SK-N-SH treated with all-trans-retinoic acid at 6 μM for 48 hours (cell line): ENCODE measurements around the gene RAC2.

Experiments used
- ATAC-seq: fragments of 200-7000 bp; cut with Tn5 transposase; 3 replicates; pipeline ENCODE4 v1.9.1; 2020; ENCODE audit warnings: mild to moderate bottlenecking, moderate library complexity
- BACH2 ChIP-seq: fragments of 250-450 bp; sonication (Bioruptor Pico); IDR thresholded peaks from 2 replicates; pipeline ENCODE4 v1.9.0; 2021; ENCODE audit warnings: mild to moderate bottlenecking, borderline replicate concordance
- CSDC2 ChIP-seq: fragments of 250-450 bp; sonication (Bioruptor Pico); IDR thresholded peaks from 2 replicates; pipeline ENCODE4 v1.5.0; 2020; ENCODE audit warnings: mild to moderate bottlenecking, moderate library complexity
- ESRRG ChIP-seq: fragments of 250-450 bp; sonication (Bioruptor Pico); IDR thresholded peaks from 2 replicates; pipeline ENCODE4 v1.6.1; 2021; ENCODE audit warnings: mild to moderate bottlenecking
- GLIS3 ChIP-seq: fragments of 250-450 bp; sonication (Bioruptor Pico); IDR thresholded peaks from 2 replicates; pipeline ENCODE4 v1.5.0; 2020; ENCODE audit warnings: mild to moderate bottlenecking, moderate library complexity
- ISL1 ChIP-seq: fragments of 250-450 bp; sonication (Bioruptor Pico); IDR thresholded peaks from 2 replicates; pipeline ENCODE4 v2.1.2; 2022; ENCODE audit warnings: mild to moderate bottlenecking, moderate library complexity
- OSR1 ChIP-seq: fragments of 250-450 bp; sonication (Bioruptor Pico); IDR thresholded peaks from 2 replicates; pipeline ENCODE4 v1.8.0; 2022; ENCODE audit warnings: moderate library complexity, mild to moderate bottlenecking, inconsistent platforms
- RARB ChIP-seq: fragments of 250-450 bp; sonication (Bioruptor Pico); IDR thresholded peaks from 2 replicates; pipeline ENCODE4 v1.8.0; 2021; ENCODE audit warnings: mild to moderate bottlenecking, moderate library complexity
- SNAI2 ChIP-seq: fragments of 250-450 bp; sonication (Bioruptor Pico); IDR thresholded peaks from 2 replicates; pipeline ENCODE4 v1.5.0; 2020; ENCODE audit warnings: mild to moderate bottlenecking, moderate library complexity
- TCF4 ChIP-seq: fragments of 250-450 bp; sonication (Bioruptor Pico); IDR thresholded peaks from 2 replicates; pipeline ENCODE4 v1.8.0; 2021; ENCODE audit warnings: mild to moderate bottlenecking, moderate library complexity, borderline replicate concordance
- TOX ChIP-seq: fragments of 250-450 bp; sonication (Bioruptor Pico); IDR thresholded peaks from 2 replicates; pipeline ENCODE4 v1.8.0; 2021; ENCODE audit warnings: mild to moderate bottlenecking, moderate library complexity, borderline replicate concordance
- TSHZ2 ChIP-seq: fragments of 250-450 bp; sonication (Bioruptor Pico); IDR thresholded peaks from 2 replicates; pipeline ENCODE4 v1.5.0; 2020; ENCODE audit warnings: mild to moderate bottlenecking, moderate library complexity
- ZC3H10 ChIP-seq: fragments of 250-450 bp; sonication (Bioruptor Pico); IDR thresholded peaks from 2 replicates; pipeline ENCODE4 v1.5.1; 2021; ENCODE audit warnings: mild to moderate bottlenecking, moderate library complexity
- ZFP3 ChIP-seq: fragments of 250-450 bp; sonication (Bioruptor Pico); IDR thresholded peaks from 2 replicates; pipeline ENCODE4 v1.5.0; 2020; ENCODE audit warnings: mild to moderate bottlenecking, moderate library complexity
- ZFP30 ChIP-seq: fragments of 450-650 bp; formaldehyde crosslinking; IDR thresholded peaks from 2 replicates; pipeline ENCODE4 v1.5.0; 2022; ENCODE audit warnings: mild to moderate bottlenecking, moderate library complexity
- ZNF565 ChIP-seq: fragments of 450-650 bp; formaldehyde crosslinking; conservative IDR thresholded peaks from 2 replicates; pipeline ENCODE4 v1.5.0; 2020; ENCODE audit warnings: low read depth, mild to moderate bottlenecking, moderate library complexity
- ZNF70 ChIP-seq: fragments of 450-650 bp; formaldehyde crosslinking; IDR thresholded peaks from 2 replicates; pipeline ENCODE4 v1.5.0; 2020; ENCODE audit warnings: mild to moderate bottlenecking, moderate library complexity
- ZNF8 ChIP-seq: fragments of 450-650 bp; formaldehyde crosslinking; IDR thresholded peaks from 2 replicates; pipeline ENCODE4 v1.5.0; 2020; ENCODE audit warnings: mild to moderate bottlenecking, moderate library complexity
- TF ChIP-seq, protein P1 (sequence below): fragments of 250-450 bp; sonication (Bioruptor Pico); IDR thresholded peaks from 2 replicates; pipeline ENCODE4 v1.5.1; 2021; ENCODE audit warnings: mild to moderate bottlenecking, moderate library complexity
- TF ChIP-seq, protein P2 (sequence below): fragments of 250-450 bp; sonication (Bioruptor Pico); IDR thresholded peaks from 2 replicates; pipeline ENCODE4 v1.5.1; 2020; ENCODE audit warnings: low read depth, mild to moderate bottlenecking, moderate library complexity
- TF ChIP-seq, protein P3 (sequence below): fragments of 250-450 bp; sonication (Bioruptor Pico); IDR thresholded peaks from 2 replicates; pipeline ENCODE4 v1.8.0; 2020; ENCODE audit warnings: mild to moderate bottlenecking, moderate library complexity, borderline replicate concordance
- TF ChIP-seq, protein P4 (sequence below): fragments of 250-450 bp; sonication (Bioruptor Pico); IDR thresholded peaks from 2 replicates; pipeline ENCODE4 v1.8.0; 2021; ENCODE audit warnings: low read depth, mild to moderate bottlenecking, moderate library complexity, borderline replicate concordance

The RAC2 gene

DNA sequence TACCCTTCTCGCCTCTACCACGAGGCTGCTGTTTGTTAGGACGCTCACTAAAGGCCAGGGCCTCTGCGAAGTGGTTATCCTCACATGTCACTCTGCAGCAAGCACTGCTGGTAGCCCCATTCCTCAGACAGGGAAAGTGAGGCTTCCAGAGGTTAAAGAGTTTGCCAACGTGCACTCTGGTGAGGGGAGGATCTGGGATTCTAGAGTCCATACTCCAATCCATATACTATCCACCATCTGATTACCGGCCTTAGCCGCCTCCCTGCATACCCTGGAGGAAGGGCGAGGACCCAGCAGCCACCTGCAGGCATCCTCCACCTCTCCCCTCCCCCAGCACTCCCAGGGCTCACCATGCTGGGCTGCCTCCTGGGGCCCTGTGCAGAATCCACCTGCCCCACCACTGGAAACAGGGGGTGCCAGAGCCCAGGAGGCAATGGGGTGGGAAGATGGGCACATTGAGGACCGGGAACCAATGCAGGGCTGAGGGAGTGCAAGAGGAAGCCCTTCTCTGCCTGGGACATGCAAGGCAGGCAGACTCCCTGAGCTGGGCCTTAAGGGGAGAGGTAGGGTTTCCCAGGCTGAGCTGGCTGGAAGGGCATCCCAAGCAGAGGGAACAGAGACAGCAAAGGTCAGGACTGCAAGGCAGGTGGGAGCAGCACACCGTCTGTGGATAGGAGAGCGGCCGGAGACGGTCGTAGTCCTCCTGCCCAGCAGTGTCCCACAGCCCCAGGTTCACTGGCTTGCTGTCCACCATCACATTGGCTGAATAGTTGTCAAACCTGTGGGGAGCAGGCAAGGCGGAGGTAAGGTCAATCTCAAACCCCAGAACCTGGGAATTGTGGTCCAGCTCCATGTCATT is 11.7 kb downstream of the RAC2 start:
- TF ChIP-seq ZNF565 (CRISPR knock-in tag) = no peak
- TF ChIP-seq, protein P1, sequence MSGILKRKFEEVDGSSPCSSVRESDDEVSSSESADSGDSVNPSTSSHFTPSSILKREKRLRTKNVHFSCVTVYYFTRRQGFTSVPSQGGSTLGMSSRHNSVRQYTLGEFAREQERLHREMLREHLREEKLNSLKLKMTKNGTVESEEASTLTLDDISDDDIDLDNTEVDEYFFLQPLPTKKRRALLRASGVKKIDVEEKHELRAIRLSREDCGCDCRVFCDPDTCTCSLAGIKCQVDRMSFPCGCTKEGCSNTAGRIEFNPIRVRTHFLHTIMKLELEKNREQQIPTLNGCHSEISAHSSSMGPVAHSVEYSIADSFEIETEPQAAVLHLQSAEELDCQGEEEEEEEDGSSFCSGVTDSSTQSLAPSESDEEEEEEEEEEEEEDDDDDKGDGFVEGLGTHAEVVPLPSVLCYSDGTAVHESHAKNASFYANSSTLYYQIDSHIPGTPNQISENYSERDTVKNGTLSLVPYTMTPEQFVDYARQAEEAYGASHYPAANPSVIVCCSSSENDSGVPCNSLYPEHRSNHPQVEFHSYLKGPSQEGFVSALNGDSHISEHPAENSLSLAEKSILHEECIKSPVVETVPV (CRISPR knock-in tag) = no peak
- TF ChIP-seq OSR1 (CRISPR knock-in tag) = no peak
- TF ChIP-seq RARB = no peak
- no peak for TF ChIP-seq TOX (CRISPR knock-in tag)
- no peak for TF ChIP-seq ZC3H10 (CRISPR knock-in tag)
- ATAC-seq = no peak

DNA sequence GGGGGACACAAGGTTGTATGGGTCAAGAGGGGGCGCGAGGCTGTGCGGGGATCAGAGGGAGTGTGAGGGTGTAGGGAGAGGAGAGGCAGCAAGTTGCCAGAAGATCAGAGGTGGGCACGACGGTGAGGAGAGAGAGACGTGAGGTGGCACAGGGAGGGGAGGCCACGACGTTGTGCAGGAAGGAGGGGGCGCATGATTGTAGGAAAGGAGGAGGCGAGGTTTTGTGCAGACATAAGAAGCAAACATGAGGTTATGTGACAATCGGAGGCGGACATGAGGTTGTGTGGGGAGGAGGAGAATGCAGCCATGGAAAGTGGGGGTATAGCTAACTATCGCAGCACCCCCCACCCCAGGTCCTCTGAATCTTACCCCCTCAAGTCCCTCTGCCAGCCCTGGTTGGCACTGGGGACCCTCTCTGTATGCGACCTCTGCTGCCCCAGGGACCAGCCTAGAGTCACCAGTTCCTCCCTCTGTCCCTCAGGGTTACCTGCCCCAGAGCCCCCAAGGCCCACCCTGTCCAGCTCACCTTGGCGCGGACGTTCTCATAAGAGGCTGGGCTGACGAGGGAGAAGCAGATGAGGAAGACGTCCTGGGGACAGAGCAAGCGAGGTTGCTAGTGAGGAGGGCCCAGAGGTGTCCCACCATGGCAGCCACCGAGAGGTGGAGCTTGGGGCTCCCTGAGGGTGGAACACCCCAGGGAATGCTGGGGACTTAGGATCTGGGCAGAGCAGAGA is 12.5 kb downstream of the RAC2 start:
- ATAC-seq = no peak
- no peak for TF ChIP-seq TCF4 (CRISPR knock-in tag)
- TF ChIP-seq ISL1 = no peak
- no peak for TF ChIP-seq GLIS3 (CRISPR knock-in tag)
- TF ChIP-seq TOX (CRISPR knock-in tag) = no peak
- no peak for TF ChIP-seq SNAI2 (CRISPR knock-in tag)
- TF ChIP-seq, protein P1 (CRISPR knock-in tag) = no peak
- TF ChIP-seq ZNF565 (CRISPR knock-in tag) = no peak
- TF ChIP-seq, protein P2, sequence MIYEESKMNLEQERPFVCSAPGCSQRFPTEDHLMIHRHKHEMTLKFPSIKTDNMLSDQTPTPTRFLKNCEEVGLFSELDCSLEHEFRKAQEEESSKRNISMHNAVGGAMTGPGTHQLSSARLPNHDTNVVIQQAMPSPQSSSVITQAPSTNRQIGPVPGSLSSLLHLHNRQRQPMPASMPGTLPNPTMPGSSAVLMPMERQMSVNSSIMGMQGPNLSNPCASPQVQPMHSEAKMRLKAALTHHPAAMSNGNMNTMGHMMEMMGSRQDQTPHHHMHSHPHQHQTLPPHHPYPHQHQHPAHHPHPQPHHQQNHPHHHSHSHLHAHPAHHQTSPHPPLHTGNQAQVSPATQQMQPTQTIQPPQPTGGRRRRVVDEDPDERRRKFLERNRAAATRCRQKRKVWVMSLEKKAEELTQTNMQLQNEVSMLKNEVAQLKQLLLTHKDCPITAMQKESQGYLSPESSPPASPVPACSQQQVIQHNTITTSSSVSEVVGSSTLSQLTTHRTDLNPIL (CRISPR knock-in tag) = no peak
- no peak for TF ChIP-seq ZFP3 (CRISPR knock-in tag)
- TF ChIP-seq ZFP30 (CRISPR knock-in tag) = no peak
- TF ChIP-seq CSDC2 (CRISPR knock-in tag) = no peak
- no peak for TF ChIP-seq ZNF8 (CRISPR knock-in tag)
- no peak for TF ChIP-seq ZC3H10 (CRISPR knock-in tag)
- TF ChIP-seq OSR1 (CRISPR knock-in tag) = no peak
- no peak for TF ChIP-seq ESRRG (CRISPR knock-in tag)

GRCh38 chr22:37230673-37231405 is 13.2 kb downstream of the RAC2 start:
- ATAC-seq = no peak
- TF ChIP-seq TOX (CRISPR knock-in tag) (no peak), ZNF70 (CRISPR knock-in tag) (no peak), ZNF565 (CRISPR knock-in tag) (no peak), ZC3H10 (CRISPR knock-in tag) (no peak), ZNF8 (CRISPR knock-in tag) (no peak), ZFP30 (CRISPR knock-in tag) (no peak), BACH2 (CRISPR knock-in tag) (no peak), ESRRG (CRISPR knock-in tag) (no peak), RARB (no peak), OSR1 (CRISPR knock-in tag) (no peak), CSDC2 (CRISPR knock-in tag) (no peak), TSHZ2 (CRISPR knock-in tag) (no peak), ISL1 (no peak), TCF4 (CRISPR knock-in tag) (no peak)
- TF ChIP-seq, protein P3, sequence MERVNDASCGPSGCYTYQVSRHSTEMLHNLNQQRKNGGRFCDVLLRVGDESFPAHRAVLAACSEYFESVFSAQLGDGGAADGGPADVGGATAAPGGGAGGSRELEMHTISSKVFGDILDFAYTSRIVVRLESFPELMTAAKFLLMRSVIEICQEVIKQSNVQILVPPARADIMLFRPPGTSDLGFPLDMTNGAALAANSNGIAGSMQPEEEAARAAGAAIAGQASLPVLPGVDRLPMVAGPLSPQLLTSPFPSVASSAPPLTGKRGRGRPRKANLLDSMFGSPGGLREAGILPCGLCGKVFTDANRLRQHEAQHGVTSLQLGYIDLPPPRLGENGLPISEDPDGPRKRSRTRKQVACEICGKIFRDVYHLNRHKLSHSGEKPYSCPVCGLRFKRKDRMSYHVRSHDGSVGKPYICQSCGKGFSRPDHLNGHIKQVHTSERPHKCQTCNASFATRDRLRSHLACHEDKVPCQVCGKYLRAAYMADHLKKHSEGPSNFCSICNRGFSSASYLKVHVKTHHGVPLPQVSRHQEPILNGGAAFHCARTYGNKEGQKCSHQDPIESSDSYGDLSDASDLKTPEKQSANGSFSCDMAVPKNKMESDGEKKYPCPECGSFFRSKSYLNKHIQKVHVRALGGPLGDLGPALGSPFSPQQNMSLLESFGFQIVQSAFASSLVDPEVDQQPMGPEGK (CRISPR knock-in tag) = no peak
- TF ChIP-seq, protein P4, sequence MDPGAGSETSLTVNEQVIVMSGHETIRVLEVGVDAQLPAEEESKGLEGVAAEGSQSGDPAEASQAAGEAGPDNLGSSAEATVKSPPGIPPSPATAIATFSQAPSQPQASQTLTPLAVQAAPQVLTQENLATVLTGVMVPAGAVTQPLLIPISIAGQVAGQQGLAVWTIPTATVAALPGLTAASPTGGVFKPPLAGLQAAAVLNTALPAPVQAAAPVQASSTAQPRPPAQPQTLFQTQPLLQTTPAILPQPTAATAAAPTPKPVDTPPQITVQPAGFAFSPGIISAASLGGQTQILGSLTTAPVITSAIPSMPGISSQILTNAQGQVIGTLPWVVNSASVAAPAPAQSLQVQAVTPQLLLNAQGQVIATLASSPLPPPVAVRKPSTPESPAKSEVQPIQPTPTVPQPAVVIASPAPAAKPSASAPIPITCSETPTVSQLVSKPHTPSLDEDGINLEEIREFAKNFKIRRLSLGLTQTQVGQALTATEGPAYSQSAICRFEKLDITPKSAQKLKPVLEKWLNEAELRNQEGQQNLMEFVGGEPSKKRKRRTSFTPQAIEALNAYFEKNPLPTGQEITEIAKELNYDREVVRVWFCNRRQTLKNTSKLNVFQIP (CRISPR knock-in tag) = no peak
- TF ChIP-seq, protein P2 (CRISPR knock-in tag) = no peak
